GM12801 (cell line): ENCODE measurements around the gene ADGRB3.

Experiments used
- TF ChIP-seq, protein P1 (sequence below): IDR thresholded peaks from one replicate; pipeline ENCODE4 v1.5.1; 2011; ENCODE audit warnings: control low read depth; ENCODE audit not compliant: insufficient read length; ENCODE audit errors: extremely low read depth

ADGRB3 gene

DNA sequence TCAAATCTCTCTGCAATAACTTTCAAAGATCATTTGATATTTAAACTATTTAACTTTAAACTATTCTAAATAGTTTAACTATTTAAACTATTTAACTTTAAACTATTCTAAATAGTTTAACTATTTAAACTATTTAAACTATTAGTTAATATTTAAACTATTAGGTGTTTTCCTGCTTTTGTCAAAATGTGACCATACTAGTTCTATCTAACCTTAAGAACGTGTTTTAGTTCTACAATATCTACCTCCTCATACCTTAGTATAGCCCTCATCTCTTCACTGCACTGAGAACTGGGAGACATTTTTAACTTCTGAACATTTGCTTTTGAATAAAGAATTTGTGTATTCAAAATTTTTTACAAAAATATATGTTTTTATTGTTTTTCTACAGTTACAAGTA lies 429.1 kb downstream of the ADGRB3 start:
- TF ChIP-seq, protein P1, sequence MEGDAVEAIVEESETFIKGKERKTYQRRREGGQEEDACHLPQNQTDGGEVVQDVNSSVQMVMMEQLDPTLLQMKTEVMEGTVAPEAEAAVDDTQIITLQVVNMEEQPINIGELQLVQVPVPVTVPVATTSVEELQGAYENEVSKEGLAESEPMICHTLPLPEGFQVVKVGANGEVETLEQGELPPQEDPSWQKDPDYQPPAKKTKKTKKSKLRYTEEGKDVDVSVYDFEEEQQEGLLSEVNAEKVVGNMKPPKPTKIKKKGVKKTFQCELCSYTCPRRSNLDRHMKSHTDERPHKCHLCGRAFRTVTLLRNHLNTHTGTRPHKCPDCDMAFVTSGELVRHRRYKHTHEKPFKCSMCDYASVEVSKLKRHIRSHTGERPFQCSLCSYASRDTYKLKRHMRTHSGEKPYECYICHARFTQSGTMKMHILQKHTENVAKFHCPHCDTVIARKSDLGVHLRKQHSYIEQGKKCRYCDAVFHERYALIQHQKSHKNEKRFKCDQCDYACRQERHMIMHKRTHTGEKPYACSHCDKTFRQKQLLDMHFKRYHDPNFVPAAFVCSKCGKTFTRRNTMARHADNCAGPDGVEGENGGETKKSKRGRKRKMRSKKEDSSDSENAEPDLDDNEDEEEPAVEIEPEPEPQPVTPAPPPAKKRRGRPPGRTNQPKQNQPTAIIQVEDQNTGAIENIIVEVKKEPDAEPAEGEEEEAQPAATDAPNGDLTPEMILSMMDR, result no peak

DNA sequence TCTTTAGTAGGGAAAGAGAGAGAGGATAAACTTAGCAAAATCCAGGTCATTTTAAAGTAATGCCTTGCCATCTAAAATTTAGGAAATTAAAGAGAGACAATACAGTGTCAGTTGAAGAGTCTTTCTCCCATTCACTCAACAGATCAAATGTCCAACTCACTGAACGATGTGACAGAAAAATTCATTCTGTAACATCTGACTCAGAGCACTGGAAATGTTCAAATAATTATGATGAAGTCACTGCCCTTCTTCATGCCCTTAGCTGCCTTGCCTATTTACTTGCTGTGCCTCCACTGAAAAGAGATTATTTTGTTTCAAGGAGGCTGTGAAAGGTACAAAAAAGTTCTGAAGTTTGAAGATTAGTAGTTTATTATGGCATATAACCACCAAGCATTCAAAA lies 434.8 kb downstream of the ADGRB3 start:
- TF ChIP-seq, protein P1, result no peak

DNA sequence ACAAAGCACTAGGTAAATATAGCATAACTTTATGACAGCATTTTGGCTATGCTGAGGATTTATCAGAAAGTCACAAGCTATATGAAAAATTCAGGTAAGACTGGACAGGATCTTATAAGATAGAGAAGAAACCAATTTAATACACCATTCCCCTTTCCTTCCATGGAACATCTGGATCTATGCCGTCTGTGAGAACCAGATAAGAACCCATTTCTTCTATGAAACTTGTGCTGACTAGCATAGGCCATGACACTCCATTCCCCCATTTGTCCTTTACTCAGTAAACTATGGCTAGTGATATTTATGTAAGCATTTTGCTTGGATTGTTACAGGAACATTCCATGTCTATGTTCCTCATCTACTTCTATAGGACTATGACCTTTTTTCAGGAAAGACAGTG lies 437.7 kb downstream of the ADGRB3 start:
- TF ChIP-seq, protein P1, result no peak

DNA sequence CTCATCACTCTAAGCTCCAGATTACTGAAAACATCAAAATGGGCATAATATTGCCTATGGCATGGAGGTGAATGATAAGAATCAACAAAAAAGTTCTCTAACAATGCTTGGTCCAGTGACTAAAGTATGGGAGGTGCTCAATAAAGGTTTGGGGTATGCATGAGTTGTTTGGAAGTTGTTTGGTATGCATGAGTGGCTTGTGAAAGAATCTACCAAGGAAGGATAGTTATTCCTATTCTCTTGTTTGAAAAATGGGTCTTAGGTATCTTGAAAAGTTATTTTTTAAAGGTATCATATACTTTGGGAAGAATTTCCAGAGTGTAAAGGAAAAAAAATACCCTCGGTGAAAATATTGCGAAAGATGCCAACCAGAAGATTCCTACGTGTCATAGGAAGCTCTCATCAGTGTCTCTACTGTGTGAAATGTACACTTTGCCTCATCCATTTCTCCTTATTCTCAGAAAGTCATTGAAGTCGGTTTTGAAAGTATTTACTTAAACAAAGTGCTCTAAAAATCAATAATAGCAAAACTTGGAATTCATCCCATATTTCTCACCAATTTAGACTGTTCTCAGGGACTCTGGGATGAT lies 449.8 kb downstream of the ADGRB3 start:
- TF ChIP-seq, protein P1, result no peak

DNA sequence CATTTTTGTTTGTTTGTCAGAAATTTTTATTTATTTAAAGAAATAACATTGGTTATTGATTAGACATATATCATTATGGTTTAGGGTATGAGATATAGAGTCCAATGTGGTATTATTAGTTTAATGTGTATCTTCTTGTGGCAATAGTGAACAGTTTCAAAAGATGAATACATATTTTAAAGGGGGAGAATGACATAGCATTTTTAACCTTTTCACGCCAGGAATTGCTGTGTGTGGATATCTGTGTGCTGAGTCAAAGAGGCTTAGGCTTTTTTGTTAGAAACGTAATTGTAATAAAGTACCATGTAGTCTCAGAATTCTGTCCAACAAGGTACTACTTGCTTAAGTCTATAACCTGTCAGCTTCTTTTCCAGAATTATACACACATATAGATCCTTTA lies 451.6 kb downstream of the ADGRB3 start:
- TF ChIP-seq, protein P1, result no peak

DNA sequence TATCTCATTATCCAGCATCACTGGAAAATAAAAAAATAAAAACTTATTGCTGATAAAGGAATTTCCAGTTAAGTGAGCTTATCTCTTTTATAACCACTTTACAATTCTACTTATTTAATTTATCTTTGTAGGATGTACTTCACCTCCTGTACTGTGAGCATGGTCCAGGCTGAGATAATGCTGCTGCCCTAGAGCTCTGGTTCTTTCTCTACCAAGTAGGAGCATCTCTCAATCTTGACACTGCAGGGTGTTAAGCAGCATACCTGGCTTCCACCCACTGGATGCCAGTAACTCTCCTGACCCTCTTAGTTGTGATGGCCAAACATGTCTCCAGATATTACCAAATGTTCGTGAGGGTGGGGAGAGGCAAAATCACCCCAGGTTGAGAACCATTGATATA lies 454.5 kb downstream of the ADGRB3 start:
- TF ChIP-seq, protein P1, result no peak

DNA sequence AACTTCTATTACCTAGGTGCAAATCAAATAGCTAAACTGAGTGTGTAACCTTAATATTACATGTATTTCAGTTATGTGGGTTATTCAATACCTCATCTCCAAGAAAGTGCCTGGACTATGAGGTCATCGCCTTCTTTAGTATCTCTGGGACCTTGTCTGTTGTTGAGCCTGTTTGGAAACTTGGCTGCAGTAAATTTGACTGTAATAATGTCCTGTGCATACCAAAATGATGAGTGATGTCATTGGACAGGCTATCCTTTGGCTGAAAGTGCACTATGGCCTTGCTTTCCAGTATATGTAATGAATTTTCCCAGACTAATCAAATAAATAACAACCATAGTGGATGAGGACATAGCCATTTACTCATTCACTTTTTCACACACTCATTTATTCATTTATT lies 455.1 kb downstream of the ADGRB3 start:
- TF ChIP-seq, protein P1, result no peak
